HG02798 (cell line): ENCODE data around the gene PLSCR3.
A peak's percentile ranks its signal among the peaks of the same experiment; 100 is the strongest.

Source experiments
- ATAC-seq: cut with Tn5 transposase; IDR thresholded peaks from one replicate; pipeline ENCODE4 v1.9.1; 2021; ENCODE audit warnings: mild to moderate bottlenecking; ENCODE audit not compliant: unreplicated experiment, poor library complexity

The PLSCR3 gene

GRCh38 chr17:7394452-7395191, at the start of gene PLSCR3:
PLSCR3 (minus strand) TSS chr17:7394525; CDS start chr17:7394110, 415 bp downstream.
- ATAC-seq, result peak; percentile 81

DNA sequence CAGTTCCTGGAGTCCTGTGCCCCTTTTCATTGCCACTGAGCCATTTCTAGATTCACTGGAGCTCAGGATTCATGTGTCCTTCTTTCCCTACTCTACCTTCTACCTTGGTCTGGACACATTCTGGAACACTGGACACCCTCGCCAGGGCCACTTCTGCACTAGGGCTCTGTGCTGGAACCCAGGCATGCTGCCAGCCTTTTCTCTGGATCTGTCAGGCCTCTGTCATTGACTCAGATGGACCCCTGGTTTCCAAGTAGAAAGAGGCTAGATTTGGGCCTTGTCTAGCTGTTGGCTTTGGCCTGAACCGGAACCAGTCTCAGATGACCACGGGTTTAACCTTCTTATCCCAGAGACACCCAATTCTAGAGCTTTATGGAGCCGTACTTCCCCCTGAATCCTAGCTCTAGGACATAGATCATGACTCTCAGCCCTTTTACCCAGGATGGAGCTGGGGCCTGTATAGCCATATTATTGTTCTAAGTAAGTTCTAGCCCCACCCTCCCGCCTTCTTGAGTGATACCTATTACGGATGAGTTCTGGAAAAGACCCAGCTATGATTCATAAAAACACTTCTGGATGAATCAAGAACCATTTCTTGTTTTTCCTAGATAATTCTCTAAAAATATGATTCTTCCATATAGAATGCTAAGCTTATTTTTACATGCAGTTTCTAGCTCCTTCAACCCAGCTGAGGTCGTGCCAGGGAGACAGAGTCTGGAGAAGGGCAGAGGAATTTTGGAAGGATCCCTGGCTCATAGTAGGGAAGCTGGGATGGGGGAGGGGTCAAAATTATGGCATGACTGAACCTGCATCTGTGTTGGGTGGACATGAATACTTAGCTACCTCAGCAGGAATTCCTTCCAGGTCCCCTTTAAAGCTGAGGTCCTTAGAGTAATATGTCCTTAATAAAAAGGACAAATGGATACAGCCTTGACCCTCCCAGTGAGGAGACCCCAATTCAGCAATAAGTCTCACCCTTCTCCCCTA, 49.5 kb upstream of the PLSCR3 start:
- ATAC-seq, result no peak

GRCh38 chr17:7442142-7442541, 47.8 kb upstream of the PLSCR3 start:
- ATAC-seq, result no peak

DNA sequence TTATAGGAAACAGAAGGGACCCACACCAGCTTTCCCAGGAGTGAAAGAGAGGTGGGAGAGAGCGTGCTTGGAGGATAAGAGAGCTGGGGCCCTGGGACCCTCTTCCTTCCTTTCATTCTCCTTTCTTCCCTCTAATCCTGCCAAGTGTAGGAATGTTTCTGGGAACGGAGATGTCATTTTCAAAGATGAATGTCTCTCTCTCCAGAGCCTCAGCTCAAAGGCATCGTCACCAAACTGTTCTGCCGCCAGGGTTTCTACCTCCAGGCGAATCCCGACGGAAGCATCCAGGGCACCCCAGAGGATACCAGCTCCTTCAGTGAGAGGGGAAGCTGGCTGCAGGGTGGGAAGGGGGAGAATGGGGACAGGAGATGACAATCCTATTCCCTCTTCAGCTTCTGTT, 46.9 kb upstream of the PLSCR3 start:
- ATAC-seq, result no peak

DNA sequence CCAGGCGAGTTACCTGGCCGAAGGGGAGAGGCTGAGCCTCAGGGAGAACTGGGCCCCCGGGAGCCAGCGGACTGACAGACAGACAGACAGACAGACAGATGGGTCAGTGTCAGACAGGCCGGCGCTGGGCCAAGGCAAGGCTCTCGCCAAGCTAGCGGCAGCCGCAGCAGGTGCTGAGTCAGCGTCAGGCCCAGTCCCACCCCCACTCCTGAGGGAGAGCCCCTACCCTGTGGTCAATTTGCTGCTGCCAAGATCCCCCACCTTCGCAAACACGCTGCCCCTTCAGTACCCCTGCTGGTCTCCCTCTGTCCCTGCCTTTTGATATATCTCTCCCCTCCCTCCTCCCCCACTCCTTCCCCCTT, 46.5 kb upstream of the PLSCR3 start:
- no peak for ATAC-seq

- no peak for ATAC-seq
These were observed 45.9 kb upstream of the PLSCR3 start for GRCh38 chr17:7440113-7440833.

GRCh38 chr17:7439462-7440112, 45.3 kb upstream of the PLSCR3 start, which contains the start of gene FGF11:
FGF11 (plus strand) TSS chr17:7439512; CDS start chr17:7439621, 109 bp downstream.
- ATAC-seq, result no peak

GRCh38 chr17:7438656-7439460, 44.5 kb upstream of the PLSCR3 start:
- ATAC-seq, result no peak

DNA sequence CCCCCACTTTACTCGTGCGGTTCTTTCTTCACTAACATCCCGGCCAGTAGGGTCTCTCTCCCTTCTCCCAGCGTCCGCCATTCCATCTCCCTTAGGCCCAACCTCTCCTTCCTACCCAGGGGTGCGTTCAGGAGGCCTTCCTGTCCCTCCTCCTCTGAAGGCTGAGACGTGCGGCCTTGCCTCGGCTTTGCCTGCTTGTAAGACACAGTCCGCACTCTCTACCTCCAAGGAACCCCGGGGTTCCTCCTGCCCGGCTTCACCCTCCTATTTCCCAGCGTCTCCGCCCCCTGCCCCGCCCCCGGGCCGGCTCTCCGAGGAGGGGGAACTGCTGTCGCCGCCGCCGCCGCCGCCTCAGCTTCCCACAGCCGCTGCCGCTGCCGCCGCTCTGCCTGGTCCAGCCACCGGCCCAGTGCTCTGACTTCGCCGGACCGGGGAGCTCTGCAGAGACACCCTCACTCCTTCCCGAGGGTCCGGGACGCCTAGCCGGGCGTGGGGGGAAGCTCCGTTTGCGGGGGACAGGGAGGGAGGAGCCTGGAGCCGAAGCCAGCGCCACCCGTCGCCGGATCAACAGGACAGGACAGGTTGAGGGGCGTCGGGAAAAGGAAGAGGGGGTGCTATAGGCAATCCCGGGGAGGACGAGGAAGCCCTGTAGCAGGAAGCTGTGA, 43.8 kb upstream of the PLSCR3 start:
- ATAC-seq, result no peak

DNA sequence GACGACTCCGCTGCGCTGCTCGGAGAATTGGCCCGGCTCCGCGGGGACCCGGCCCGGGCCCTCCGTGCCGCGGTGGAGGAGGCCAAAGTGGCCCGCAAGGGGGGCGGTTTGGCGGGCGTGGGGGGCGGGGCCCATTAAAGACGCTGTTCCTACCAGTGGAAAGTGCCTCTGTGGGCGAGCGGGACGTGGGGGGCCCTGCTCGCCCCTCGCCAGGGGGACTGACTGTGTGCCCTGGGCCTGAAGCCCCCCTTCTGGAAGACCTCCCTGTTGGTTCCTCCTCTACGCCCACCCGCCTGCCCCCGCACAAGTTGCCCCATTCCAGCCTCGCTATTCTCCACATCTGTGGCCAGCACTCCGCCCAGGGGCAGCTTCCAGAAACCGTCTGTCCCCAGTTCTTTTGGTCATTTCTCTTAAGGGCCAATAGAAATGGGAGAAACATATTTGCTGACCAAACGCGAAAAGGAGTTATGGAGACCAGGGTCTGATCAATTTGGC, 43.1 kb upstream of the PLSCR3 start:
- ATAC-seq, result no peak

- ATAC-seq, result peak; percentile 20
These were observed 42.4 kb upstream of the PLSCR3 start for GRCh38 chr17:7436556-7437368.

DNA sequence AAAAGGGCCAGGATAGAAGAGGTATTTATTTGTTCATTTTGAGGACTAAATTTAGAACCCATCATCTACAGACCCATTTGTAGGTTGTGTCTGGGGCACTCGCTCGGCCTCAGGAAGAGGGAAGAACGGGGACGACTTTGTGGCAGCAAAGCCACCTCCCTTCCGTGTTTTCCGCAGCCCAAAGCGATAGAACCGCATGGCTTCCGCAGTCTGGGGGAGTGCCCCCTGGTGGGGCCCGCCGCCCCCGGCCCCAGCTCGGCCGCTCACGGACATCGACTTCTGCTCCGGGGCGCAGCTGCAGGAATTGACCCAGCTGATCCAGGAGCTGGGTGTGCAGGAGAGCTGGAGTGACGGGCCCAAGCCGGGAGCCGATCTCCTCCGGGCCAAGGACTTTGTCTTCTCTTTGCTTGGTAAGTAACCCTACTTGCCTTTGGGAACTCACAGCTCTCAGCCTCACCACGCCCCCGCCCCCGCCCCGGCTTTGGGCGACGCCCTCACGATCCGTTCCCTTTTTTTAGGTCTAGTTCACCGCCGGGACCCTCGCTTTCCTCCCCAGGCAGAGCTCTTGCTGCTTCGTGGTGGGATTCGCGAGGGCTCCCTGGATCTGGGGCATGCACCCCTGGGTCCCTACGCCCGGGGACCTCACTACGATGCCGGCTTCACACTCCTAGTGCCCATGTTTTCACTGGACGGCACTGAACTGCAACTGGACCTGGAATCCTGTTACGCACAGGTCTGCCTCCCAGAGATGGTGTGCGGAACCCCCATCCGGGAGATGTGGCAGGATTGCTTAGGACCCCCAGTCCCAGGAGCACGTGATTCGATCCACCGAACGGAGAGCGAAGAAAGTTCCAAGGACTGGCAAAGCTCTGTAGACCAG, 41.6 kb upstream of the PLSCR3 start:
- no peak for ATAC-seq

DNA sequence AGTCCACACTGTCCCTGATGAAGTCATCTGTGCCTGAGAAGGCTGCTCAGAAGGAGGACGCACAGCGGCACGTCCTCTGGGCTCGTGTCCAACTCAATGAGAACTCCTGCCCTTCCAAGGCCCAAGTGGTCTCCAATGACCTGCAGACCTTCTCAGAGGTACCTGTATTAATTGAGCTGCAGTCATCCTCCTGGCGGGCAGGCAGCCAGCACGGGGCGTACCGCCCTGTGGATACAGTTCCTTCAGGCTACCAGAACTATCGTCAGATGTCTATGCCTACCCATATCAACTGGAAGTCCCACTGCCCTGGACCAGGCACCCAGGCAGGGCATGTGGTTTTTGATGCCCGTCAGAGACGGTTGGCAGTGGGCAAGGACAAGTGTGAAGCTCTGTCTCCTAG, 38.0 kb upstream of the PLSCR3 start:
- no peak for ATAC-seq

GRCh38 chr17:7431231-7431630, 36.9 kb upstream of the PLSCR3 start:
- no peak for ATAC-seq

- ATAC-seq, result no peak
These were observed 35.4 kb upstream of the PLSCR3 start for GRCh38 chr17:7429722-7430121.

GRCh38 chr17:7428557-7428956, 34.2 kb upstream of the PLSCR3 start, which contains the start of gene SPEM3:
SPEM3 (plus strand) TSS chr17:7428857; CDS start chr17:7428903, 46 bp downstream.
- ATAC-seq, result no peak

GRCh38 chr17:7427549-7427948, 33.2 kb upstream of the PLSCR3 start:
- no peak for ATAC-seq
